ENCODE data around the gene SLC25A30.

SLC25A30 gene

DNA sequence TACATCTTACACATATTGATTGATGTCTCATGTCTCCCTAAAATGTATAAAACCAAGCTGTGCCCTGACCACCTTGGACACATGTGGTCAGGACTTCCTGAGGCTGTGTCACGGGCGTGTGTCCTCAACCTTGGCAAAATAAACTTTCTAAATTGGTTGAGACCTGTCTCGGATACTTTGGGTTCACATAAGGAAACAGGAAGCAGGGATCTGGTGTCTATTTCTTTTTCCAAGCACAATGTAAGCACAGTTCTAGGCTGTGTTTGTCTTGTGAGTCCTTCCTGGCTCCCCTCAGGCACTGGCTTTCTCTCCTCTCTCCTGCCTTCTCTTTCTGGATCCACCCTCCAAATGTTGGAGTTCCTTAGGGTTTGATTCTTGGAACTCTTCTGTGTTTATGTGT is 49.6 kb downstream of the SLC25A30 start:
- DNase-seq (no peak), ATAC-seq (ENCODE audit: insufficient read depth, low read depth) (no peak)
- Histone ChIP-seq H3K4me1 (ENCODE audit: insufficient read depth, low read length) (peaks cover 10% of the 10 kb centered on the region), H3K79me2 (ENCODE audit: insufficient read depth, low read length) (no peaks in the 10 kb centered on the region), H3K9me3 (ENCODE audit: insufficient read depth, low read length, severe bottlenecking) (peaks cover 3% of the 10 kb centered on the region), H3K27me3 (ENCODE audit: insufficient read depth, low read length, poor library complexity) (no peaks in the 10 kb centered on the region), H3K9ac (ENCODE audit: low read depth, low read length) (no peak overlapping the region), H4K20me1 (ENCODE audit: insufficient read depth, low read length) (no peaks in the 10 kb centered on the region), H3K4me2 (ENCODE audit: insufficient read depth, low read length) (no peak overlapping the region), H2AFZ (ENCODE audit: low read depth, low read length) (no peak overlapping the region), H3K4me3 (ENCODE audit: low read depth in 1 of 2, low read length in 2 of 2) (no peak overlapping the region), H3K27ac (ENCODE audit: low read length) (no peak overlapping the region), H3K36me3 (ENCODE audit: insufficient read depth, low read length) (peaks cover 8% of the 10 kb centered on the region; the same call in 1 of the 2 replicates)
- TF ChIP-seq EZH2 (IDR thresholded peaks at IDR 0.05; ENCODE audit: borderline replicate concordance, low read depth, low read length, severe bottlenecking) = no peak
- TF ChIP-seq, protein P1, sequence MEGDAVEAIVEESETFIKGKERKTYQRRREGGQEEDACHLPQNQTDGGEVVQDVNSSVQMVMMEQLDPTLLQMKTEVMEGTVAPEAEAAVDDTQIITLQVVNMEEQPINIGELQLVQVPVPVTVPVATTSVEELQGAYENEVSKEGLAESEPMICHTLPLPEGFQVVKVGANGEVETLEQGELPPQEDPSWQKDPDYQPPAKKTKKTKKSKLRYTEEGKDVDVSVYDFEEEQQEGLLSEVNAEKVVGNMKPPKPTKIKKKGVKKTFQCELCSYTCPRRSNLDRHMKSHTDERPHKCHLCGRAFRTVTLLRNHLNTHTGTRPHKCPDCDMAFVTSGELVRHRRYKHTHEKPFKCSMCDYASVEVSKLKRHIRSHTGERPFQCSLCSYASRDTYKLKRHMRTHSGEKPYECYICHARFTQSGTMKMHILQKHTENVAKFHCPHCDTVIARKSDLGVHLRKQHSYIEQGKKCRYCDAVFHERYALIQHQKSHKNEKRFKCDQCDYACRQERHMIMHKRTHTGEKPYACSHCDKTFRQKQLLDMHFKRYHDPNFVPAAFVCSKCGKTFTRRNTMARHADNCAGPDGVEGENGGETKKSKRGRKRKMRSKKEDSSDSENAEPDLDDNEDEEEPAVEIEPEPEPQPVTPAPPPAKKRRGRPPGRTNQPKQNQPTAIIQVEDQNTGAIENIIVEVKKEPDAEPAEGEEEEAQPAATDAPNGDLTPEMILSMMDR (IDR thresholded peaks at IDR 0.05; ENCODE audit: borderline replicate concordance, extremely low read depth, low read length, poor library complexity, severe bottlenecking) = no peak

DNA sequence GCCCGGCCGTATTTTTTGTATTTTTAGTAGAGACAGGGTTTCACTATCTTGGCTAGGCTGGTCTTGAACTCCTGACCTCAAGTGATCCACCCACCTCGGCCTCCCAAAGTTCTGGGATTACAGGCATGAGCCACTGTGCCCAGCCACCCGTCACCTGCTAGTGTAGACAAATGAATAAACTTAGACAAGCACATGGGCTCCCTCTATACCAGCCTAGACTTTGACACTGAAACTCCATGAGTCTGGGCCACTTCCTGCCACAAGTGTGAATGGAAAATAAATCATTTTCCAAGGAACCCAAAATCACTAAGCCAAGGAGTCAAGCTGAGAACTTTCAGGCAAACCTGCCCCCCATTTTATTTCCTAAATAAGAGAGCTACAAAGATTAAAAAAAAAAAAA is 50.2 kb downstream of the SLC25A30 start:
- Histone ChIP-seq H3K27me3 (ENCODE audit: insufficient read depth, low read length, poor library complexity) (no peaks in the 10 kb centered on the region), H3K4me1 (ENCODE audit: insufficient read depth, low read length) (peaks cover 10% of the 10 kb centered on the region), H3K9me3 (ENCODE audit: insufficient read depth, low read length, severe bottlenecking) (peaks cover 8% of the 10 kb centered on the region), H3K4me2 (ENCODE audit: insufficient read depth, low read length) (no peak overlapping the region), H2AFZ (ENCODE audit: low read depth, low read length) (no peak overlapping the region), H3K36me3 (ENCODE audit: insufficient read depth, low read length) (peaks cover 8% of the 10 kb centered on the region; the same call in 1 of the 2 replicates), H3K79me2 (ENCODE audit: insufficient read depth, low read length) (no peaks in the 10 kb centered on the region), H3K4me3 (ENCODE audit: low read depth in 1 of 2, low read length in 2 of 2) (no peak overlapping the region), H4K20me1 (ENCODE audit: insufficient read depth, low read length) (no peaks in the 10 kb centered on the region), H3K9ac (ENCODE audit: low read depth, low read length) (no peak overlapping the region), H3K27ac (ENCODE audit: low read length) (no peak overlapping the region)
- ATAC-seq (ENCODE audit: insufficient read depth, low read depth) (no peak), DNase-seq (no peak)
- TF ChIP-seq, protein P1 (IDR thresholded peaks at IDR 0.05; ENCODE audit: borderline replicate concordance, extremely low read depth, low read length, poor library complexity, severe bottlenecking) = no peak
- TF ChIP-seq EZH2 (IDR thresholded peaks at IDR 0.05; ENCODE audit: borderline replicate concordance, low read depth, low read length, severe bottlenecking) = no peak

DNA sequence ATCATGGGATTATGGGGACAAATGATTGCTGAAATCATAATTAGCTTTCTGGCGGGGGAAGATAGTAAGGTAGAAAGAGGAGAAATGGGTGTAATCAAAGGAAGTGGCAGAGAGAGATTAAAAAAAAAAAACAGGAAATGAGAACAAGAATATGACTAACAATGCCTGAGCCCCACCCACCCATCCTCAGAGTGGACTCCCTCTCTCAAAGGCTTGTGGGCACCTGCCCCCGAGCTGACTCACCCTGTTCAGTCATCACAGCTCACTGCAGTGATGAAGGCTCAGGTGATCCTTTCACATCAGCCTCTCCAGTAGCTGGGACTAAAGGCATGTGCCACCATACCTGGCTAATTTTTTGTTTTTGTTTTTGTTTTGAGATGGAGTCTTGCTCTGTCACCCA is 50.8 kb downstream of the SLC25A30 start:
- peak; percentile 73 for DNase-seq
- H3K9me3 ChIP-seq (ENCODE audit: insufficient read depth, low read length, severe bottlenecking) = peaks cover 13% of the 10 kb centered on the region
- peak; percentile 92 for ATAC-seq (ENCODE audit: insufficient read depth, low read depth)
- H3K27me3 ChIP-seq (ENCODE audit: insufficient read depth, low read length, poor library complexity) = no peaks in the 10 kb centered on the region
- no peaks in the 10 kb centered on the region for H3K79me2 ChIP-seq (ENCODE audit: insufficient read depth, low read length)
- H3K36me3 ChIP-seq (ENCODE audit: insufficient read depth, low read length) = peaks cover 14% of the 10 kb centered on the region
- TF ChIP-seq, protein P1 (IDR thresholded peaks at IDR 0.05; ENCODE audit: borderline replicate concordance, extremely low read depth, low read length, poor library complexity, severe bottlenecking) = no peak
- no peak for TF ChIP-seq EZH2 (IDR thresholded peaks at IDR 0.05; ENCODE audit: borderline replicate concordance, low read depth, low read length, severe bottlenecking)
- no peak overlapping the region for H3K27ac ChIP-seq (ENCODE audit: low read length)
- no peak overlapping the region for H2AFZ ChIP-seq (ENCODE audit: low read depth, low read length)
- no peak overlapping the region for H3K9ac ChIP-seq (ENCODE audit: low read depth, low read length)
- peaks cover 10% of the 10 kb centered on the region for H3K4me1 ChIP-seq (ENCODE audit: insufficient read depth, low read length)
- H3K4me3 ChIP-seq (ENCODE audit: low read depth in 1 of 2, low read length in 2 of 2) = no peak overlapping the region
- H4K20me1 ChIP-seq (ENCODE audit: insufficient read depth, low read length) = no peaks in the 10 kb centered on the region
- H3K4me2 ChIP-seq (ENCODE audit: insufficient read depth, low read length) = no peak overlapping the region

DNA sequence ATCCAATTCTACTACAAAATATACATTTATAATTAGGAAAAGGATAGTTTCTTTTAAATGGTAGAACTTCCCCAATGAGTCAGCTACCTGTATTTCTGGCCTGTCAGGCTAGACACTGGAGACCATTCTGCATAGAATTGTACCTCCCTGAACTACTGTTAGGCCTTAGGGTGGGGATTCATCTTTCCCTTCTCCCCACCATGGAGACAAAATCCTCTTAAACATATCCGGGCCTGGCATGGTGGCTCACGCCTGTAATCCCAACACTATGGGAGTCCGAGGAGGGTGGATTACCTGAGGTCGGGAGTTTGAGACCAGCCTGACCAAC is 52.7 kb downstream of the SLC25A30 start:
- ATAC-seq (ENCODE audit: insufficient read depth, low read depth) (no peak), DNase-seq (no peak)
- Histone ChIP-seq H2AFZ (ENCODE audit: low read depth, low read length) (no peak overlapping the region), H3K4me1 (ENCODE audit: insufficient read depth, low read length) (peaks cover 10% of the 10 kb centered on the region), H3K27ac (ENCODE audit: low read length) (no peak overlapping the region), H3K4me2 (ENCODE audit: insufficient read depth, low read length) (no peak overlapping the region), H3K27me3 (ENCODE audit: insufficient read depth, low read length, poor library complexity) (no peaks in the 10 kb centered on the region), H4K20me1 (ENCODE audit: insufficient read depth, low read length) (no peaks in the 10 kb centered on the region), H3K79me2 (ENCODE audit: insufficient read depth, low read length) (no peaks in the 10 kb centered on the region), H3K9me3 (ENCODE audit: insufficient read depth, low read length, severe bottlenecking) (peaks cover 16% of the 10 kb centered on the region), H3K9ac (ENCODE audit: low read depth, low read length) (no peak overlapping the region), H3K4me3 (ENCODE audit: low read depth in 1 of 2, low read length in 2 of 2) (no peak overlapping the region), H3K36me3 (ENCODE audit: insufficient read depth, low read length) (peaks cover 16% of the 10 kb centered on the region)
- TF ChIP-seq EZH2 (IDR thresholded peaks at IDR 0.05; ENCODE audit: borderline replicate concordance, low read depth, low read length, severe bottlenecking) = no peak
- TF ChIP-seq, protein P1 (IDR thresholded peaks at IDR 0.05; ENCODE audit: borderline replicate concordance, extremely low read depth, low read length, poor library complexity, severe bottlenecking) = no peak
